Chondrocyte (in vitro differentiated cells): ENCODE measurements around the gene ISM1. TPM values are rescaled to one million over a fixed set of nuclear protein-coding genes. Genes with fewer than 3 reads are reported as not detected.
A peak's percentile ranks its signal among the peaks of the same experiment; 100 is the strongest.
"Not testable (repeated sequence)": the region's sequence is repeated elsewhere in the genome, so short reads cannot be mapped to it uniquely, and the experiment has no call there.

Source experiments
- DNase-seq: peaks from one replicate; pipeline ENCODE4 v3.0.0; 2021; ENCODE audit warnings: mixed read lengths, low spot score
- H3K27ac Mint-ChIP-seq: one replicate; pipeline ENCODE4 v1.8.0; 2021; ENCODE audit warnings: mild to moderate bottlenecking, moderate library complexity, mixed read lengths; ENCODE audit not compliant: unreplicated experiment
- H3K27me3 Mint-ChIP-seq: 2 replicates; pipeline ENCODE4 v1.8.0; 2021; ENCODE audit warnings: low read depth, mixed read lengths
- H3K36me3 Mint-ChIP-seq: 2 replicates; pipeline ENCODE4 v1.8.0; 2021; ENCODE audit warnings: low read depth, mixed read lengths
- H3K4me1 Mint-ChIP-seq: 2 replicates; pipeline ENCODE4 v1.8.0; 2021; ENCODE audit warnings: low read depth, mild to moderate bottlenecking, mixed read lengths
- H3K4me3 Mint-ChIP-seq: one replicate; pipeline ENCODE4 v1.8.0; 2021; ENCODE audit warnings: mild to moderate bottlenecking, moderate library complexity, mixed read lengths; ENCODE audit not compliant: unreplicated experiment
- H3K9me3 Mint-ChIP-seq: 2 replicates; pipeline ENCODE4 v1.8.0; 2021; ENCODE audit warnings: low read depth, mixed read lengths
- total RNA-seq: library from RNA; stranded (reverse); gene quantifications from 3 replicates; pipeline ENCODE4 v1.2.1, GENCODE V29; 2021
- TF ChIP-seq, protein P1 (sequence below): fragments of 200-600 bp; sonication (generic); IDR thresholded peaks from 2 replicates; pipeline ENCODE4 v1.5.0; 2021; ENCODE audit warnings: antibody characterized with exemption, mild to moderate bottlenecking, moderate library complexity

ISM1 gene
- total RNA-seq, 1 donor from 2014 or later: 1.2 TPM

DNA sequence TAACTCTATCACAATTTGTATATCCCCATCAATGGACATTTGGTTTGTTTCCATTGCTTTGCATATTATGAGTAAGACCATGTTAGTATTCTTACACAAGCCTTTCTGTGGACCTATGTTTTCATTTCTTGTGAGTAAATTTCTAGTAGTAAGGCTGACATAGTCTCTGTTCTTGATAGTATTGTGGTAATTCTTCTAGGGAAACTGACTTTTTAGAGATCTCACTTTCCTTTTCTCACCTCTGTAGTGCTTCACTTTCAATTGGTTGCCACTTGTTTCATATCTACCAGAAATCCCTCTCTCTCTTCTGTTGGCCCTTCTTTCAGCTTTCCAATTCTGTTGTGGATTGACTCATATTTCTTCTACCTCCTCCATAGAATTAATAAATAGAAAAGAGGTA lies 8.5 kb downstream of the ISM1 start:
- no peak overlapping the region for H3K4me3 Mint-ChIP-seq
- TF ChIP-seq, protein P1, sequence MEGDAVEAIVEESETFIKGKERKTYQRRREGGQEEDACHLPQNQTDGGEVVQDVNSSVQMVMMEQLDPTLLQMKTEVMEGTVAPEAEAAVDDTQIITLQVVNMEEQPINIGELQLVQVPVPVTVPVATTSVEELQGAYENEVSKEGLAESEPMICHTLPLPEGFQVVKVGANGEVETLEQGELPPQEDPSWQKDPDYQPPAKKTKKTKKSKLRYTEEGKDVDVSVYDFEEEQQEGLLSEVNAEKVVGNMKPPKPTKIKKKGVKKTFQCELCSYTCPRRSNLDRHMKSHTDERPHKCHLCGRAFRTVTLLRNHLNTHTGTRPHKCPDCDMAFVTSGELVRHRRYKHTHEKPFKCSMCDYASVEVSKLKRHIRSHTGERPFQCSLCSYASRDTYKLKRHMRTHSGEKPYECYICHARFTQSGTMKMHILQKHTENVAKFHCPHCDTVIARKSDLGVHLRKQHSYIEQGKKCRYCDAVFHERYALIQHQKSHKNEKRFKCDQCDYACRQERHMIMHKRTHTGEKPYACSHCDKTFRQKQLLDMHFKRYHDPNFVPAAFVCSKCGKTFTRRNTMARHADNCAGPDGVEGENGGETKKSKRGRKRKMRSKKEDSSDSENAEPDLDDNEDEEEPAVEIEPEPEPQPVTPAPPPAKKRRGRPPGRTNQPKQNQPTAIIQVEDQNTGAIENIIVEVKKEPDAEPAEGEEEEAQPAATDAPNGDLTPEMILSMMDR: no peak
- H3K9me3 Mint-ChIP-seq: peaks cover 5% of the 10 kb centered on the region
- peaks cover 1% of the 10 kb centered on the region for H3K36me3 Mint-ChIP-seq
- DNase-seq: no peak
- H3K27me3 Mint-ChIP-seq: peaks cover 13% of the 10 kb centered on the region
- peaks cover 12% of the 10 kb centered on the region for H3K4me1 Mint-ChIP-seq
- H3K27ac Mint-ChIP-seq: no peak overlapping the region

DNA sequence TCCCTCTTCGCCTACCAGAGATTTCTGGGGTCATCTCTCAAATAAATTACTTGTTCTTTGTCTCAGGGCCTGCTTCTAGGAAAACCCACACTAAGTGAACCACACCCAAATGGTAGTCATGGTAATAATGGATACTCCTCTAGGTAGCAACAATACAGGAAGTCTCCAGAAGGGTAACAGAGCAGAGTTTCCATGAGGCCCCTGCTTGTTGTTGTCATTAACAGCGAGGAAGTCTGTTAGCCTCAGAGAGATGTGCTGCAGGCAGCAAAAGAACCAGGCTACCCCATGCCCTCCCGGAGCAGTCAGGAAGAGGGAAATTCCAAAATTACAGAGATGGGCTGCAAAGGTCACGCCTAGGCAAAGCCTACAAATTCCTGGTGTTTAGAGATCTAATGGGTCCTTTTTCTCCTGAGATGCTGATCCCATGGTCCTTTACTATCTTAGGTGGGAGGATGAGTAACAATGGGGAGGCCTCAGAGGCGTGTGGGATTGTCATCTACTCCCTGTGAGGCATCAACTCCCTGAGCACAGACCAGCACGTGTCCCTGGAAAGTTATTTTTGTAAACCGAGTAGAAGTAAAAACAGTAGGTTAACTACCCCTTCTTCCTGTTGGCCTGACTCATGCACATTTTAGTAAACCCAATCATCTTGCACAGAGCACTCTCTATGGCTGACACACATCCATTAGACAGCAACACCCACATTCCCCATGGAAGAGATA lies 10.1 kb downstream of the ISM1 start:
- Mint-ChIP-seq H3K36me3 (peaks cover 1% of the 10 kb centered on the region), H3K4me3 (no peak overlapping the region), H3K9me3 (peaks cover 5% of the 10 kb centered on the region), H3K27me3 (peaks cover 10% of the 10 kb centered on the region), H3K27ac (peak overlapping the region; percentile 60), H3K4me1 (peaks cover 12% of the 10 kb centered on the region)
- no peak for DNase-seq
- TF ChIP-seq, protein P1: no peak

DNA sequence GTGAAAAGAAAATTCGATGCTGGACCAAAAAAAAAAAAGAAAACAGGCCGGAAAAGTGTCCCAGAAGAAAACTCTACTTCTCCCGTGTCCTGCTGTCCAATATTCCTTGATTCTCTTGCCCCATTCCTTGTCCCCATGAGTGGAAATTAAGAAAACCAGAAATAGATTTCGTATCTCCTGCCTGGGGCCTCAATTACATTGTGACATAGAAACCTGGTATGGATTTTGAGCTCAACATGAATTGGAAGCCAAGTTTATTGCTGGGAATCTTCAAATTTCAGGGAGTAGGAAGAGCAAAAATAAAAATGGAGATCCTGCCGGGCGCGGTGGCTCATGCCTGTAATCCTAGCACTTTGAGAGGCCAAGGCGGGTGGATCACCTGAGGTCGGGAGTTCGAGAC lies 11.9 kb downstream of the ISM1 start:
- Mint-ChIP-seq H3K27ac (no peak overlapping the region), H3K4me3 (no peak overlapping the region), H3K36me3 (no peaks in the 10 kb centered on the region), H3K27me3 (peaks cover 9% of the 10 kb centered on the region), H3K9me3 (peaks cover 5% of the 10 kb centered on the region), H3K4me1 (peaks cover 12% of the 10 kb centered on the region)
- DNase-seq: no peak
- TF ChIP-seq, protein P1: no peak

DNA sequence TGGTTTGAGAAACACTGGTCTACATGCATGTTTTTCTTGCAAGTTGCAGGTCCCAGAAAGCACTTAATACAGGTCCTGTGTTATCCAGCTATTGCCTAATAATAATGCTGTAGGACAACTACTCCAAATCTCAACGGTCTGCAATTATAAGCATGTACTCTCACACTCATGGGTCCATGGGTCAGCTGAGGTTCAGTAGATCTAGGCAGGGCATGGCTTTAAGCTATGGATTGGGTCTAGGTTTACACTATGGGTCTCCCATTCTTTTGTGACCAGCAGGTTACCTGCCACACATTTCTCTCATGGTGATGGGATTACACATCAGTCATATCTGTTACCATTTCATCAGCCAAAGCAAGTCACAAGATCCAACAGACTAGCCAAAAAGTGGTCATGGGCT lies 13.9 kb downstream of the ISM1 start:
- Mint-ChIP-seq H3K9me3 (no peaks in the 10 kb centered on the region), H3K4me3 (no peak overlapping the region), H3K36me3 (no peaks in the 10 kb centered on the region), H3K27me3 (peaks cover 3% of the 10 kb centered on the region), H3K4me1 (peaks cover 12% of the 10 kb centered on the region), H3K27ac (no peak overlapping the region)
- TF ChIP-seq, protein P1: no peak
- DNase-seq: no peak

- not testable (repeated sequence) for H3K4me3 Mint-ChIP-seq, H3K4me1 Mint-ChIP-seq, H3K9me3 Mint-ChIP-seq, H3K36me3 Mint-ChIP-seq, H3K27me3 Mint-ChIP-seq, DNase-seq, H3K27ac Mint-ChIP-seq
Measured at GRCh38 chr20:13236360-13236759, 15.3 kb downstream of the ISM1 start.
